ENCODE data around the gene ANO8.

Gene ANO8

GRCh38 chr19:17341845-17342244, 7.2 kb upstream of the ANO8 start:
- DNase-seq (ENCODE audit: low spot score), result no peak
- TF ChIP-seq CTCF (IDR thresholded peaks at IDR 0.05; ENCODE audit: extremely low read depth, missing control alignments), result no peak

- no peak for DNase-seq (ENCODE audit: low spot score)
- TF ChIP-seq CTCF (IDR thresholded peaks at IDR 0.05; ENCODE audit: extremely low read depth, missing control alignments), result no peak
Measured at GRCh38 chr19:17341386-17341785, 6.7 kb upstream of the ANO8 start.

GRCh38 chr19:17340871-17341357, 6.3 kb upstream of the ANO8 start:
- TF ChIP-seq CTCF (IDR thresholded peaks at IDR 0.05; ENCODE audit: extremely low read depth, missing control alignments), result no peak
- DNase-seq (ENCODE audit: low spot score), result no peak

- TF ChIP-seq CTCF (IDR thresholded peaks at IDR 0.05; ENCODE audit: extremely low read depth, missing control alignments), result no peak
- DNase-seq (ENCODE audit: low spot score), result no peak
Measured at GRCh38 chr19:17340302-17340870, 5.7 kb upstream of the ANO8 start.

GRCh38 chr19:17339088-17339741, 4.6 kb upstream of the ANO8 start:
- peak; percentile 48 for DNase-seq (ENCODE audit: low spot score)
- no peak for TF ChIP-seq CTCF (IDR thresholded peaks at IDR 0.05; ENCODE audit: extremely low read depth, missing control alignments)

GRCh38 chr19:17338433-17339078, 3.9 kb upstream of the ANO8 start:
- no peak for DNase-seq (ENCODE audit: low spot score)
- no peak for TF ChIP-seq CTCF (IDR thresholded peaks at IDR 0.05; ENCODE audit: extremely low read depth, missing control alignments)

Measured in GM20000 (cell line).